Ascending aorta (tissue), 2 donors: Measurements from ENCODE around the gene IRAK2. TPM values are rescaled to one million over a fixed set of nuclear protein-coding genes. Genes with fewer than 3 reads are reported as not detected.

Source experiments
- DNase-seq, 2 donors: peaks; one replicate each; pipeline ENCODE4 v3.0.0-alpha.2; 2019; ENCODE audit warnings: low spot score in 2 of 2
- H3K27ac ChIP-seq, 2 donors: fragments of 200-600 bp; sonication (generic); one replicate each; pipeline ENCODE4 v1.5.1; 2016 to 2017; ENCODE audit warnings: mild to moderate bottlenecking in 1 of 2
- H3K27me3 ChIP-seq: fragments of 200-600 bp; sonication (generic); one replicate; pipeline ENCODE4 v1.5.1; 2017
- H3K36me3 ChIP-seq, 2 donors: fragments of 200-600 bp; sonication (generic); one replicate each; pipeline ENCODE4 v1.5.1; 2016
- H3K4me1 ChIP-seq, 2 donors: fragments of 200-600 bp; sonication (generic); one replicate each; pipeline ENCODE4 v1.5.1; 2016 to 2017; ENCODE audit warnings: mild to moderate bottlenecking in 1 of 2
- H3K4me3 ChIP-seq, 2 donors: fragments of 200-600 bp; sonication (generic); one replicate each; pipeline ENCODE4 v1.5.1; 2016 to 2017; ENCODE audit warnings: mild to moderate bottlenecking in 1 of 2
- H3K9me3 ChIP-seq, 2 donors: fragments of 200-600 bp; sonication (generic); one replicate each; pipeline ENCODE4 v1.5.1; 2016
- CTCF ChIP-seq, 3 experiments: fragments of 200-600 bp in 2 of 3; fragments of 450-650 bp in 1 of 3; sonication (generic) in 2 of 3; IDR thresholded peaks; one replicate each; pipeline ENCODE4 v1.5.1; 2016 to 2019; ENCODE audit warnings: antibody characterized with exemption in 3 of 3, mild to moderate bottlenecking in 1 of 3, moderate library complexity in 1 of 3
- intact Hi-C: fragments of 100-400 bp; cut with DNase I; formaldehyde crosslinking; loops from one replicate; pipeline ENCODE4 v1.15.1; 2023
- total RNA-seq: library from RNA; depleted of rRNA; stranded (reverse); fragments of >200 nt; gene quantifications from one replicate; pipeline ENCODE4 v1.1.0, GENCODE V29; 2016

The IRAK2 gene
- total RNA-seq, 1 donor from 2014 or later, result 1.3 TPM

DNA sequence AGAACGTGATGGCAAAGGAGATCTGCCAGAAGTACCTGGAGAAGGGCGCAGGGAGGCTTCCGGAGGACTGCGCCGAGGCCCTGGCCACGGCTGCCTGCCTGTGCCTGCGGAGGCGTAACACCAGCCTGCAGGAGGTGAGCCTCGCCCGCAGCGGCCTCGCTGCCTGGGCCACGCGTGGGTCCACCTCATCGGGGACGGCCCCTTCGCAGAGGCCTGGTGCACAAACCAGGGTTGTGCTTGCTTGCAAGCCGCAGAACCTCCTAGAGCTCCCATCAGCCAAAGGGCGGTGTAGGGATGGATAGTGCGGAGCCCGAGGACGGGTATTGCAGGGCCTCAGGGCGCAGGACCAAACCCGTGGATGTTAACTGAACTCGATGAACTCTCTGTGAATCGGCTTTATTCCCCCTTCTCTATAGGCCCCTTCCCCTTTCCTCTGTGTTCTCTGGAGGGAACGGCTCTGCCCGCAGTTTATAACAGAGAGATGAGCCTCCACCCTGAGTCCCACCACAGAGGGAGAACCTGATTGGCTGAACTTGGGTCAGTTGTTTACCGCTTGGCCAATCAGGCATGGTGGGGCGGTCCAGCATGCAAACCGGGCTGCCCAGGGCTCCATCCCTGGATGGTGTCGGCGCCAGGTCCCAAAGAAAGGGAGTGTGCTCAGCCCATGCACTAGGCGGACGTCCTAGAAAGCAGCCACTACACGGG lies 70.0 kb downstream of the IRAK2 start:
- H3K9me3 ChIP-seq, result no peaks in the 10 kb centered on the region
- peaks cover 18 to 60% of the 10 kb centered on the region in 2 donors for H3K36me3 ChIP-seq
- no peaks in the 10 kb centered on the region for H3K4me1 ChIP-seq
- no peak overlapping the region for H3K4me3 ChIP-seq
- intact Hi-C loops, result no loop called here
- no peak for DNase-seq
- H3K27ac ChIP-seq, result no peak overlapping the region
- H3K27me3 ChIP-seq, result no peaks in the 10 kb centered on the region
- TF ChIP-seq CTCF (IDR thresholded peaks at IDR 0.05), result no peak

DNA sequence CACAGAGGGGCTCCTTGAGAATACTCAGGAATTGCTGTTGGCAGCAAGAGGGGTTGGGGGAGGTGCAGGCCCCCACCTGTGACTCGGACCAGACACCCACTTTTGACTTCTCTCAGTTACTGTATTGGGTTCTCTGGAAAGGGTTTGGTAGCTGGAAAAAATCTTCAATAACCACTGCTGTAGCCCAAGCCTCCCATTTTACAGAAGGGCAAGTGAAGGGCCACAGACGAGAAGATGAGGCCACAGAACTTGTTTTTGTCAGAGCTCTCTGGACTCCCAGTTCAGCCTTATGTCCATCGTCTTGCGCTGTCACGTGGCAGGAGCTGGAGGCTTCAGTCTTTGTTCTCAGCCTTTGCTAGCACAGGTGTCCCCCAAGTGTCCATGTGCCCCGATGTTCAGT lies 70.8 kb downstream of the IRAK2 start:
- Histone ChIP-seq H3K36me3 (peaks cover 18 to 64% of the 10 kb centered on the region in 2 donors), H3K4me3 (no peak overlapping the region), H3K9me3 (no peaks in the 10 kb centered on the region), H3K27ac (no peak overlapping the region), H3K4me1 (no peaks in the 10 kb centered on the region), H3K27me3 (no peaks in the 10 kb centered on the region)
- no peak for DNase-seq
- intact Hi-C loops, result no loop called here
- no peak for TF ChIP-seq CTCF (IDR thresholded peaks at IDR 0.05)

- Histone ChIP-seq H3K27ac (no peak overlapping the region), H3K36me3 (peaks cover 18 to 79% of the 10 kb centered on the region in 2 donors), H3K4me1 (no peaks in the 10 kb centered on the region), H3K27me3 (no peaks in the 10 kb centered on the region), H3K9me3 (no peaks in the 10 kb centered on the region), H3K4me3 (no peak overlapping the region)
- no peak for TF ChIP-seq CTCF (IDR thresholded peaks at IDR 0.05)
- DNase-seq, result no peak
- intact Hi-C loops, result no loop called here
Measured at GRCh38 chr3:10238345-10239183, 73.8 kb downstream of the IRAK2 start.

DNA sequence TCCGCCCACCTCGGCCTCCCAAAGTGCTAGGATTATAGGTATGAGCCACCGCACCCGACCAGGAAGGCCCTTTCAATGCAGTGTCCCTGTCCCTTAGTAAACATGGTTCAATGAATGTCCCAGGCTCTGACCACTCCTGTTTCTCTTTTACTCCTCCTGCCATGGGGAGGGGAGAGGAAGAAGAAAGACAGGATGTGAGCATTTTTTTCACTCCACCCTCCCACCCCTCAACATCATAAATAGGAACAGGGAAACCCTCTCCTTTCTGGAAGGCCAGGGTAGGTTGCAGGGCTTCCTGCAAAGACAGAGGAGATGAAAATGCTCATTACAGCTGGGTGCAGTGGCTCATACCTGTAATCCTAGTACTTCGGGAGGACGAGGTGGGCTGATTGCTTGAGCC lies 76.1 kb downstream of the IRAK2 start:
- Histone ChIP-seq H3K36me3 (peaks cover 7 to 64% of the 10 kb centered on the region in 2 donors), H3K4me1 (no peaks in the 10 kb centered on the region)
- no peak for DNase-seq

More for the DNA sequence above, 76.1 kb downstream of the IRAK2 start:
- Histone ChIP-seq H3K4me3 (no peak overlapping the region), H3K27ac (no peak overlapping the region), H3K27me3 (no peaks in the 10 kb centered on the region), H3K9me3 (peaks cover 0 to 11% of the 10 kb centered on the region in 2 donors)
- no peak for TF ChIP-seq CTCF (IDR thresholded peaks at IDR 0.05)
- intact Hi-C loops, result loop anchor here (10.0 kb wide), 1 partner anchor 306 kb away; the partner anchor contains the start of gene CRELD1
